Cerebellar nuclear complex (tissue), 1 donor: ENCODE data around the gene CLSTN3.
"Not testable (repeated sequence)": the region's sequence is repeated elsewhere in the genome, so short reads cannot be mapped to it uniquely, and the experiment has no call there.

Experiments
- DNase-seq, 2 experiments: peaks; one replicate each; lab custom pipeline; 2025; lab: John Stamatoyannopoulos, UW

Gene CLSTN3

GRCh38 chr12:7150356-7150755 is 20.2 kb downstream of the CLSTN3 start:
- no peak for DNase-seq

- DNase-seq = no peak
These were observed 20.7 kb downstream of the CLSTN3 start for GRCh38 chr12:7150841-7151240.

- DNase-seq = no peak
These were observed 21.4 kb downstream of the CLSTN3 start for GRCh38 chr12:7151532-7151931.

GRCh38 chr12:7152818-7153217 is 22.6 kb downstream of the CLSTN3 start:
- DNase-seq = no peak

- DNase-seq = no peak
These were observed 23.9 kb downstream of the CLSTN3 start for GRCh38 chr12:7154042-7154441.

GRCh38 chr12:7154901-7155470 is 24.8 kb downstream of the CLSTN3 start:
- DNase-seq = no peak

GRCh38 chr12:7155471-7156034 is 25.4 kb downstream of the CLSTN3 start:
- no peak for DNase-seq

GRCh38 chr12:7156259-7157197 is 26.4 kb downstream of the CLSTN3 start:
- DNase-seq = no peak

- no peak for DNase-seq
These were observed 27.2 kb downstream of the CLSTN3 start for GRCh38 chr12:7157391-7157790.

GRCh38 chr12:7158781-7159609 is 28.8 kb downstream of the CLSTN3 start:
- DNase-seq = no peak

- no peak for DNase-seq
These were observed 30.0 kb downstream of the CLSTN3 start for GRCh38 chr12:7160183-7160582.

GRCh38 chr12:7161327-7161726 is 31.2 kb downstream of the CLSTN3 start:
- no peak for DNase-seq

- DNase-seq = no peak
These were observed 31.6 kb downstream of the CLSTN3 start for GRCh38 chr12:7161811-7162210.

- no peak for DNase-seq
These were observed 32.5 kb downstream of the CLSTN3 start for GRCh38 chr12:7162691-7163114.

GRCh38 chr12:7169951-7170350 is 39.8 kb downstream of the CLSTN3 start:
- DNase-seq = no peak

GRCh38 chr12:7171854-7172253 is 41.7 kb downstream of the CLSTN3 start:
- DNase-seq = no peak

- DNase-seq = no peak
These were observed 45.3 kb downstream of the CLSTN3 start for GRCh38 chr12:7175493-7175892.

GRCh38 chr12:7176595-7176994 is 46.4 kb downstream of the CLSTN3 start:
- no peak for DNase-seq

GRCh38 chr12:7178481-7178880 is 48.3 kb downstream of the CLSTN3 start:
- no peak for DNase-seq

GRCh38 chr12:7180685-7181084 is 50.5 kb downstream of the CLSTN3 start:
- DNase-seq = no peak

GRCh38 chr12:7186058-7186457 is 55.9 kb downstream of the CLSTN3 start:
- DNase-seq = not testable (repeated sequence)
